WERI-Rb-1 (cell line): ENCODE measurements around the gene TCERG1.

Experiments
- DNase-seq: peaks from one replicate; pipeline ENCODE4 v3.0.0-alpha.2; 2020
- H3K27ac ChIP-seq: fragments of 250-450 bp; sonication (Bioruptor Pico); 2 replicates; pipeline ENCODE4 v1.5.1; 2020; ENCODE audit warnings: mild to moderate bottlenecking, moderate library complexity
- H3K27me3 ChIP-seq: fragments of 250-450 bp; sonication (Bioruptor Pico); 2 replicates; pipeline ENCODE4 v1.5.1; 2021; ENCODE audit warnings: mild to moderate bottlenecking, low read depth, moderate library complexity; ENCODE audit not compliant: insufficient read depth, severe bottlenecking
- H3K36me3 ChIP-seq: fragments of 250-450 bp; sonication (Bioruptor Pico); 2 replicates; pipeline ENCODE4 v1.5.1; 2020; ENCODE audit warnings: mild to moderate bottlenecking, moderate library complexity
- H3K4me3 ChIP-seq: 2 replicates; pipeline ENCODE4 v1.5.1; 2011; ENCODE audit warnings: low read depth, mild to moderate bottlenecking, control low read depth, low read length
- H3K9me3 ChIP-seq: fragments of 250-450 bp; sonication (Bioruptor Pico); 2 replicates; pipeline ENCODE4 v1.5.1; 2021; ENCODE audit warnings: mild to moderate bottlenecking, moderate library complexity; ENCODE audit not compliant: severe bottlenecking
- CTCF ChIP-seq: IDR thresholded peaks from 2 replicates; pipeline ENCODE4 v1.5.1; 2011; ENCODE audit warnings: low read depth, mild to moderate bottlenecking, control low read depth, inconsistent platforms, low read length

Gene TCERG1

GRCh38 chr5:146541958-146542849 lies 95.1 kb downstream of the TCERG1 start:
- Histone ChIP-seq H3K27me3 (no peaks in the 10 kb centered on the region), H3K27ac (no peak overlapping the region), H3K4me3 (no peak overlapping the region), H3K9me3 (no peaks in the 10 kb centered on the region), H3K36me3 (no peaks in the 10 kb centered on the region)
- peak; percentile 86 for TF ChIP-seq CTCF
- DNase-seq, result peak; percentile 80

GRCh38 chr5:146544232-146544631 lies 97.1 kb downstream of the TCERG1 start:
- H3K4me3 ChIP-seq, result no peak overlapping the region
- H3K27me3 ChIP-seq, result no peaks in the 10 kb centered on the region
- H3K36me3 ChIP-seq, result no peaks in the 10 kb centered on the region
- no peak for TF ChIP-seq CTCF
- DNase-seq, result no peak
- no peaks in the 10 kb centered on the region for H3K9me3 ChIP-seq
- no peak overlapping the region for H3K27ac ChIP-seq

- no peak for TF ChIP-seq CTCF
- Histone ChIP-seq H3K27ac (no peak overlapping the region), H3K36me3 (no peaks in the 10 kb centered on the region), H3K27me3 (no peaks in the 10 kb centered on the region), H3K4me3 (no peak overlapping the region), H3K9me3 (no peaks in the 10 kb centered on the region)
- DNase-seq, result no peak
Observed at GRCh38 chr5:146548781-146549449, 101.8 kb downstream of the TCERG1 start.

- no peaks in the 10 kb centered on the region for H3K27me3 ChIP-seq
- no peak overlapping the region for H3K27ac ChIP-seq
- DNase-seq, result no peak
- no peaks in the 10 kb centered on the region for H3K9me3 ChIP-seq
- TF ChIP-seq CTCF, result no peak
- no peaks in the 10 kb centered on the region for H3K36me3 ChIP-seq
- no peak overlapping the region for H3K4me3 ChIP-seq
Observed at GRCh38 chr5:146549615-146550014, 102.5 kb downstream of the TCERG1 start.

- no peak for DNase-seq
- no peak overlapping the region for H3K27ac ChIP-seq
- H3K36me3 ChIP-seq, result no peaks in the 10 kb centered on the region
- no peaks in the 10 kb centered on the region for H3K27me3 ChIP-seq
- no peak for TF ChIP-seq CTCF
- H3K9me3 ChIP-seq, result no peaks in the 10 kb centered on the region
- no peak overlapping the region for H3K4me3 ChIP-seq
Observed at GRCh38 chr5:146553446-146553845, 106.3 kb downstream of the TCERG1 start.
